Ishikawa (cell line): ENCODE measurements around the gene LRRC15.

ENCODE experiments used
- CEBPB ChIP-seq: IDR thresholded peaks from 2 replicates; pipeline ENCODE4 v1.6.1; 2012
- EGR1 ChIP-seq: IDR thresholded peaks from 2 replicates; pipeline ENCODE4 v1.6.1; 2012
- FOXM1 ChIP-seq: IDR thresholded peaks from 2 replicates; pipeline ENCODE4 v1.6.1; 2012; ENCODE audit warnings: low read depth, borderline replicate concordance
- TAF1 ChIP-seq: IDR thresholded peaks from 2 replicates; pipeline ENCODE4 v1.6.1; 2012; ENCODE audit warnings: low read depth, mild to moderate bottlenecking
- TEAD4 ChIP-seq: IDR thresholded peaks from 2 replicates; pipeline ENCODE4 v1.6.1; 2012
- USF1 ChIP-seq: IDR thresholded peaks from 2 replicates; pipeline ENCODE4 v1.6.1; 2012
- TF ChIP-seq, protein P1 (sequence below): IDR thresholded peaks from 2 replicates; pipeline ENCODE4 v1.6.1; 2012
- TF ChIP-seq, protein P2 (sequence below): IDR thresholded peaks from 2 replicates; pipeline ENCODE4 v1.6.1; 2012; ENCODE audit warnings: low read depth, mild to moderate bottlenecking

DNA sequence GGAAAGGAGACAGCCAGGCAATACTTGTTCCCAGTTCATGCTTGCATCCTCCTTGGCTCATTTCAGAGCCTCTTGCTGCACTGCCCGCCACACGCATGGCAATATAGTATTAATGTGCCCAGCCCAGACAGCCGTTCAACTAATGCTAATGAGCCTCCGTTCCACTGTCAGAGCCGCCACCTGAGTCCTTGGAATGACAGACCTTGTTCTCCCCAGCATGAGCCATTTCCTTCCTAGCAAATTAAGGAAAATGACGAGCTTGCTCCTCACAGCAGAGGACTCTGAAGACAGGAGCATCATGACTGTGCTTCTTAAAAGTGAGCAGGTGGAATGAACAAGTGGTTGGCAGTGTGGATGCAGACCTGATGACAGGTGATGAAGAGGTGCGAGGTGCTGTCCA is 10.8 kb upstream of the LRRC15 start:
- TF ChIP-seq EGR1 (no peak), FOXM1 (no peak), CEBPB (no peak), TAF1 (no peak), USF1 (no peak), TEAD4 (no peak)
- TF ChIP-seq, protein P1, sequence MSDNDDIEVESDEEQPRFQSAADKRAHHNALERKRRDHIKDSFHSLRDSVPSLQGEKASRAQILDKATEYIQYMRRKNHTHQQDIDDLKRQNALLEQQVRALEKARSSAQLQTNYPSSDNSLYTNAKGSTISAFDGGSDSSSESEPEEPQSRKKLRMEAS, result no peak
- TF ChIP-seq, protein P2, sequence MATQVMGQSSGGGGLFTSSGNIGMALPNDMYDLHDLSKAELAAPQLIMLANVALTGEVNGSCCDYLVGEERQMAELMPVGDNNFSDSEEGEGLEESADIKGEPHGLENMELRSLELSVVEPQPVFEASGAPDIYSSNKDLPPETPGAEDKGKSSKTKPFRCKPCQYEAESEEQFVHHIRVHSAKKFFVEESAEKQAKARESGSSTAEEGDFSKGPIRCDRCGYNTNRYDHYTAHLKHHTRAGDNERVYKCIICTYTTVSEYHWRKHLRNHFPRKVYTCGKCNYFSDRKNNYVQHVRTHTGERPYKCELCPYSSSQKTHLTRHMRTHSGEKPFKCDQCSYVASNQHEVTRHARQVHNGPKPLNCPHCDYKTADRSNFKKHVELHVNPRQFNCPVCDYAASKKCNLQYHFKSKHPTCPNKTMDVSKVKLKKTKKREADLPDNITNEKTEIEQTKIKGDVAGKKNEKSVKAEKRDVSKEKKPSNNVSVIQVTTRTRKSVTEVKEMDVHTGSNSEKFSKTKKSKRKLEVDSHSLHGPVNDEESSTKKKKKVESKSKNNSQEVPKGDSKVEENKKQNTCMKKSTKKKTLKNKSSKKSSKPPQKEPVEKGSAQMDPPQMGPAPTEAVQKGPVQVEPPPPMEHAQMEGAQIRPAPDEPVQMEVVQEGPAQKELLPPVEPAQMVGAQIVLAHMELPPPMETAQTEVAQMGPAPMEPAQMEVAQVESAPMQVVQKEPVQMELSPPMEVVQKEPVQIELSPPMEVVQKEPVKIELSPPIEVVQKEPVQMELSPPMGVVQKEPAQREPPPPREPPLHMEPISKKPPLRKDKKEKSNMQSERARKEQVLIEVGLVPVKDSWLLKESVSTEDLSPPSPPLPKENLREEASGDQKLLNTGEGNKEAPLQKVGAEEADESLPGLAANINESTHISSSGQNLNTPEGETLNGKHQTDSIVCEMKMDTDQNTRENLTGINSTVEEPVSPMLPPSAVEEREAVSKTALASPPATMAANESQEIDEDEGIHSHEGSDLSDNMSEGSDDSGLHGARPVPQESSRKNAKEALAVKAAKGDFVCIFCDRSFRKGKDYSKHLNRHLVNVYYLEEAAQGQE, result no peak
